Measurements from ENCODE around the gene FRYL.
"Not testable (repeated sequence)": the region's sequence is repeated elsewhere in the genome, so short reads cannot be mapped to it uniquely, and the experiment has no call there.

FRYL gene

DNA sequence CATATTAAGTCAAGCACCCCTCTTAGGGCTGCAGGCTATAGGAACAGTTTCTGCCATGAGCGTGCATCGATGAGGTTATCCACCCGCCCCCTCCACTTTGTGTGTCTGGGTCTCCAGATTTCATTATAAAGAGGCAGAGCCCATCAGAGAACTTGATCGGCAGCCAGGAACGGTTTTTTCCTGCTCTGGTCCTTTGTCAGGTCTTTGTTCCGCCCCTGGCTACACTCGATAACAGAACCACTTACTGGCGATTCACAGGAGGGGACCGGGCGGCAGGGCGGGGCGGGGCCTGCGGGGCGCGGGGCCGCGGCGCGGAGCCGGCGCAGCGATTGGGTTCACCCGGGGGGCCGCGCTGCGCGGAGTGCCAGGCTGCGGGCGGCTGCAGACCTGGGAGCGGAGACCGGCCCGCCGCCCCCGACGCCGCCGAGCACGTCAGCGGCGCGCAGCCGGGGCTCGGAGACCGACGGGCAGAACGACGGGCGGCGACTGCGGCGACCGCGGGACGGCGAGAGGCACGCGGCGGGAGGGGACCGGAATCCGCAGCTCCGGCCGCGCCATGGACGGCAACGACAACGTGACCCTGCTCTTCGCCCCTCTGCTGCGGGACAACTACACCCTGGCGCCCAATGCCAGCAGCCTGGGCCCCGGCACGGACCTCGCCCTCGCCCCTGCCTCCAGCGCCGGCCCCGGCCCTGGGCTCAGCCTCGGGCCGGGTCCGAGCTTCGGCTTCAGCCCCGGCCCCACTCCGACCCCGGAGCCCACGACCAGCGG lies 296.9 kb downstream of the FRYL start, which contains the start of gene SLC10A4:
TSS of gene SLC10A4 (plus strand) at position 338 of the 771 bp plus-strand sequence. CDS start at position 557, 219 bp downstream.
- no peak for DNase-seq

DNA sequence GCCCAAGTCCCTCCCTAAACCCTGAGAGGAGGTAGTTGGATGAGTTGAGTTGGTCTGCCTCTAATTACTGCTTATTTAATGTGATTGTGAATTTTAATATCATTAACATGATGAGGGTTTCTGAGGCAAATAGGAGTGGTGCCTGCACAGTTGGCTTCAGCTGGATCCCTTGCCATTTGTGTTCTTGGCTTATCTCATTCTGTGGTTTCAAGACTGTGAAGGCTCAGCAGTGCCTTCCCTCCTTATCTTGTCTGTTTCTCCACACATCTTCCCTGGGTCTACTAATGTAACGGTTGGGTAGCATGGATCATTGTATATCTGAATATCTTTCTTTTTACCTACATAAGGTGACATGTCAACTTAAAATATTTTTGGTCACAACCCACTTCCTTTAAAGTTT lies 298.5 kb downstream of the FRYL start:
- DNase-seq = no peak

- DNase-seq = no peak
Measured at GRCh38 chr4:48478273-48478672, 301.8 kb downstream of the FRYL start.

DNA sequence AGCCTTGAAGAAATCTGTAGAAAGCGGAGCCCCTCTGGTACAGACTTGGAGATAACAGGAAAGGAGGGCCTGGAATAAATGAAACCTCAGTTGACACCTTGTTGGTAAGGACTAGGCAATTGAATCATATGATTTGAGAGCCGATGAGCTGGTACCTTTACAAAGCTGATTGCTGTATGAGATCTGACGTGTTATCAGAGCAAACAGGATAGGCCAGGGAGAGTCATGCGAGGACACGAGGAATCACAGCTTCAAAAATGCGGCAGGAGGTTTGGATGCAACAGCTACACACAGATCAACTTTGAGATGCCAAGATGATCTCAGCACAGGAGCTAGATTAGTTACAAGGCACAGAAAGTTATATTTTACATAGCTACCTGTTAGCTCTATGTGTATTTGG lies 304.3 kb downstream of the FRYL start:
- DNase-seq = no peak

DNA sequence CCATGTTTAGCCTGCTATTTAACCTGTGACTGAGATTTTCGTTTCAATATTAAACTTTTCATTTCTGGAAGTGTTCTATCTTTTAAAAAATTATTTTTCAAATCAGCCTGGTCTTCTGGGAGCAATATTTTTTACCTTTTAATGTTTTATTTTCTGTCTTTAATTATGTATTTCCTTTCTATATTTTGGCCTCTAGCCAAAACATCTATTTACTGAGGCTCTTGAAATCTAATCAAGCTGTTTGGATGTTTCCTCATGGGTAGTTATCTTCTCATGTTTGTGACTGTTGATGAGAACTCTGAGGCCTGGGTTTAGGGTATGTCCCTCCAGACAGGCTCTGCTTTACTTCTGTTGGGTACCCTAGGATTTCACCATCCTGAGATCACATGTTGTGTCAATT lies 307.3 kb downstream of the FRYL start:
- DNase-seq = no peak

GRCh38 chr4:48470570-48470969 lies 309.5 kb downstream of the FRYL start:
- no peak for DNase-seq

DNA sequence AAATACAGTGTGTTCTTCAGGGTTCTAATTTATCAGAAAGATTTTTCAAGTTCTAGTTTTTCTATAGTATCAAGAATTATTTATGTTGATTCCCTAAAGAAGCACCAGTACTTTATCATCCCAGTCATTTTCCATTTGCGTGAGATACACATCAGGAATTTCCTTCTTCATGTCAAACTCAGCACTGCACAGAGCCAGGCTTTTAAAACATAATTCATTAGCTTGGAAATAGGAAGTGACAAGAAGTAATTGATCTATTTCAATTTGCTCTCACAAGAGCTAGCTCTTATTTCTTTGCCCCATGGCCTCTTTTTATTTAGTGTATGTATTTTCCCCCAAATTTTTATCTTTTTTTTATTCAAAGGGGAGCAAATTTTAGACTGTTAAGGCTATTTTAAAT lies 309.9 kb downstream of the FRYL start:
- no peak for DNase-seq

DNA sequence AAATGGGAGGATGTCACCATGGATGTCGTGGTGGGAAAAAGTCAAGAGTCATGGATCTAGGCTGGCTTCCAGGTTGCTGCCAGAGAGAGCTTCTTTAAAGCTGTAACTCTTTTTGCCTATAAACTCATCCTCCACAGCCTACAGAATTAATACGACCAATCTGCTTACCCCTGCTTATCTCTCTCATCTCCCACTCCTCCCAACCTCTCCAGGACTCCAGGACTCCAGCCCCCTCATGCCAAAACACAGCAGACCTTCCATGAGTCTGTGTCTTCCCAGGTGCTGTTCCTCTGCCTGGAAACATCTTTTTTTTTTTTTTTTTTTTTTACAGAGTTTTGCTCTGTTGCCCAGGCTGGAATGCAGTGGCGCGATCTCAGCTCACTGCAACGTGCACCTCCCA lies 312.2 kb downstream of the FRYL start:
- no peak for DNase-seq

- no peak for DNase-seq
Measured at GRCh38 chr4:48467442-48467841, 312.6 kb downstream of the FRYL start.

GRCh38 chr4:48462363-48462762 lies 317.7 kb downstream of the FRYL start:
- DNase-seq = no peak

GRCh38 chr4:48461000-48461399 lies 319.1 kb downstream of the FRYL start:
- DNase-seq = no peak

GRCh38 chr4:48454591-48454990 lies 325.5 kb downstream of the FRYL start:
- DNase-seq = no peak

DNA sequence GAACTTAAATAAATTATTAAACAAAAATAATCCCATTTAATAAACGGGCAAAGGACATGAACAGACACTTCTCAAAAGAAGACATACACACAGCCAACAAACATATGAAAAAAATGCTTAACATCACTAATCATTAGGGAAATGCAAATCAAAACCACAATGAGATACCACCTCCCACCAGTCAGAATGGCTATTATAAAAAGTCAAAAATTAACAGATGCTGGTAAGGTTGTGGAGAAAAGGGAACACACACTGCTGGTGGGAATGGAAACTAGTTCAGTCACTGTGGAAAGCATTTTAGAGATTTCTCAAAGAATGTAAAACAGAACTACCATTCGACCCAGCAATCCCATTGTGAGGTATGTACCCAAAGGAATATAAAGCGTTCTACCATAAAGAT lies 328.4 kb downstream of the FRYL start:
- not testable (repeated sequence) for DNase-seq

- DNase-seq = no peak
Measured at GRCh38 chr4:48450740-48451139, 329.3 kb downstream of the FRYL start.

GRCh38 chr4:48449151-48449550 lies 330.9 kb downstream of the FRYL start:
- DNase-seq = no peak

Data from suppressor macrophage treated with lipopolysaccharide for 4 hours (primary cell).